ENCODE data around the gene LRRC3. TPM values are rescaled to one million over a fixed set of nuclear protein-coding genes. Genes with fewer than 3 reads are reported as not detected.

Gene LRRC3
- total RNA-seq, 4 donors from 2014 or later: 0.57 to 2.9 (median 1.1) TPM

GRCh38 chr21:44506279-44507255 is 51.3 kb downstream of the LRRC3 start:
- 51 to 79% methylated on average over 8 to 32 of the region's 44 CpGs for WGBS, 2 donors
- no peak for DNase-seq
- Histone ChIP-seq H3K27ac (no peak overlapping the region), H3K27me3 (peaks cover 0 to 71% (median 2%) of the 10 kb centered on the region in 4 donors), H3K36me3 (no peaks in the 10 kb centered on the region), H3K4me3 (no peak overlapping the region), H3K9me3 (no peaks in the 10 kb centered on the region), H3K4me1 (peaks cover 0 to 16% (median 0%) of the 10 kb centered on the region in 3 donors)
- intact Hi-C loops (cut with DNase I): no loop called here
- TF ChIP-seq, protein P1, sequence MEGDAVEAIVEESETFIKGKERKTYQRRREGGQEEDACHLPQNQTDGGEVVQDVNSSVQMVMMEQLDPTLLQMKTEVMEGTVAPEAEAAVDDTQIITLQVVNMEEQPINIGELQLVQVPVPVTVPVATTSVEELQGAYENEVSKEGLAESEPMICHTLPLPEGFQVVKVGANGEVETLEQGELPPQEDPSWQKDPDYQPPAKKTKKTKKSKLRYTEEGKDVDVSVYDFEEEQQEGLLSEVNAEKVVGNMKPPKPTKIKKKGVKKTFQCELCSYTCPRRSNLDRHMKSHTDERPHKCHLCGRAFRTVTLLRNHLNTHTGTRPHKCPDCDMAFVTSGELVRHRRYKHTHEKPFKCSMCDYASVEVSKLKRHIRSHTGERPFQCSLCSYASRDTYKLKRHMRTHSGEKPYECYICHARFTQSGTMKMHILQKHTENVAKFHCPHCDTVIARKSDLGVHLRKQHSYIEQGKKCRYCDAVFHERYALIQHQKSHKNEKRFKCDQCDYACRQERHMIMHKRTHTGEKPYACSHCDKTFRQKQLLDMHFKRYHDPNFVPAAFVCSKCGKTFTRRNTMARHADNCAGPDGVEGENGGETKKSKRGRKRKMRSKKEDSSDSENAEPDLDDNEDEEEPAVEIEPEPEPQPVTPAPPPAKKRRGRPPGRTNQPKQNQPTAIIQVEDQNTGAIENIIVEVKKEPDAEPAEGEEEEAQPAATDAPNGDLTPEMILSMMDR (IDR thresholded peaks at IDR 0.05): no peak
- TF ChIP-seq POLR2A (IDR thresholded peaks at IDR 0.05): no peak

DNA sequence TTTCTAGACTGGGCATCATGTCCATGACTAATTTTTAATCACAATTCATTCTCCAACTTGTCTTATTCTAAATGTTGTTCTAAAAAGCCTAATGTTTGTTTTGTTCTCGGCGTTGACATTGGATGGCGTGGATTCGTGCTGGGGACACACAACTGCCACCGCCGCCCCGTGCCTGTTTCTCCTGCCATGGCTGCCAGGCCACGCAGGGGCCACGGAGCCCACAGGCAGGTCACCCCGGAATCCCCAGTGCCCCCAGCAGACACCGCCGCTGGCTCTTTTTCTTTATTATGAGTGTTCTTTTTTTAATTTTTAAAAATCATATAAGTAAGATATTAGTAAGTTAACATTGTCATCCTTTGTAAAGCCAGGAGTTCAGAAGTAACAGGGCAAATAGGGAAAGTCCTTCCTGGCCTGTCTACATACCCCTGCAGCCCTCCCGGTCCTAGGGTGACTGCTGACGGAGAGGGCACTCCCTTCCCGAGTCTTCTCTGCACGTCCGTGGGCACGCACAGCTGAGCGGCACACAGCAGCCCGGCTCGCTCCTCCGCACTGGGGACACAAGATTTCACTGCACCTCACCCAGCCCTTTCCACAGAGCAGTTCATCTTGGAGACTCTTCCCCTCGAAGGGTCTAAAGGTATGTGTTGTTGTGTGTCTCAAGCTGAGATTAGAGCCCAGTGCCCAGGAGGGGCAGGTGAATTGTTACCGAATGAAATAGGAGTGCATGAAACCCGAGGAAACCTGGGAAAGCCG is 52.5 kb downstream of the LRRC3 start:
- Histone ChIP-seq H3K4me1 (peaks cover 0 to 16% (median 0%) of the 10 kb centered on the region in 3 donors), H3K36me3 (no peaks in the 10 kb centered on the region), H3K4me3 (no peak overlapping the region), H3K27me3 (peaks cover 0 to 74% (median 2%) of the 10 kb centered on the region in 4 donors), H3K27ac (no peak overlapping the region), H3K9me3 (no peaks in the 10 kb centered on the region)
- 61 to 68% methylated on average over 17 to 20 of the region's 26 CpGs for WGBS, 2 donors
- DNase-seq: no peak
- intact Hi-C loops (cut with DNase I): no loop called here
- TF ChIP-seq, protein P1 (IDR thresholded peaks at IDR 0.05): no peak
- TF ChIP-seq POLR2A (IDR thresholded peaks at IDR 0.05): no peak

GRCh38 chr21:44508426-44508710 is 53.1 kb downstream of the LRRC3 start:
- no peak for TF ChIP-seq POLR2A (IDR thresholded peaks at IDR 0.05)
- TF ChIP-seq, protein P1 (IDR thresholded peaks at IDR 0.05): no peak
- H3K36me3 ChIP-seq: no peaks in the 10 kb centered on the region
- H3K27ac ChIP-seq: no peak overlapping the region
- peaks cover 0 to 16% (median 0%) of the 10 kb centered on the region in 3 donors for H3K4me1 ChIP-seq
- intact Hi-C loops (cut with DNase I): no loop called here
- no peak overlapping the region for H3K4me3 ChIP-seq
- peaks cover 0 to 73% (median 2%) of the 10 kb centered on the region in 4 donors for H3K27me3 ChIP-seq
- no peaks in the 10 kb centered on the region for H3K9me3 ChIP-seq
- 81 to 82% methylated on average over 7 to 9 of the region's 9 CpGs for WGBS, 2 donors
- no peak for DNase-seq

DNA sequence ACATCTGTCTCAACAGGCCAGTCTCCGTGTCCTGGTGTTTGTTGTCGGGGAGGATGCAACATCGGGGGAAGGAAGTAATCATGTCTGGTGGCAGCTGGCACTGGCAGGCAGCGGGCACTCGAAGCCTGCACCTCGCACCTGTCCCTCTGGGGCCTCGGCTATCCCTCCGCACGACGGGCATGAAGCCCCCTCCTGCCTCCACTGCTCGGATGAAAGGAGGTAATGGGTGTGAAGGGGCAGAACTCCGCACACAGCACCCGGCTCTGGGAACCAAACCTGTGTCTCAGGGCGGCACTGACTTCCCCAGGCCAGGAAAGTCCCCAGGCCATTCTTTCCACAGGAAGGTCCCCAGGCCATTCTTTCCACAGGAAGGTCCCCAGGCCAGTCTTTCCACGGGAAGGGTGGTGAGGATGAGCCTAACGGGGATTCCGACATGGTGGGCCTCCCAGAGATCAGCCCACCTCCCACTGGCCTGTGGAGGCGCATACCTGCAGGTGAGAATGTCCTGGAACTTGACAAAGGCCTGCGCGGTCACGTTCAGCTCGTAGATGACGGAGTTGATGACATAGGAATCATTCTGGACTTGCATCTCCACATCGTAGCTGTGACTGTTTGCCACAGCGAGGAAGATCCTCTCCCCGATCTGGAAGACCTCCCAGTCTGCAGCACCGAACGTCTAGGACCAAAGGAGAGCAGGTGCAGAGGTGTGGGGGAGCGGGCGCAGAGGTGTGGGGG is 53.6 kb downstream of the LRRC3 start:
- H3K4me1 ChIP-seq: peaks cover 0 to 16% (median 0%) of the 10 kb centered on the region in 3 donors
- H3K4me3 ChIP-seq: no peak overlapping the region
- intact Hi-C loops (cut with DNase I): no loop called here
- no peak for DNase-seq
- WGBS, 2 donors: 40 to 60% methylated on average over 1 to 18 of the region's 30 CpGs
- no peak overlapping the region for H3K27ac ChIP-seq
- H3K9me3 ChIP-seq: no peaks in the 10 kb centered on the region
- no peaks in the 10 kb centered on the region for H3K36me3 ChIP-seq
- peaks cover 0 to 73% (median 2%) of the 10 kb centered on the region in 4 donors for H3K27me3 ChIP-seq
- TF ChIP-seq POLR2A (IDR thresholded peaks at IDR 0.05): no peak
- TF ChIP-seq, protein P1 (IDR thresholded peaks at IDR 0.05): no peak

Data from esophagus squamous epithelium (tissue), 5 donors.